GM12892 (cell line): Measurements from ENCODE around the gene FRAS1.

ENCODE experiments used
- POLR2A ChIP-seq: IDR thresholded peaks from 2 replicates; pipeline ENCODE4 v1.6.1; 2011; ENCODE audit warnings: low read depth, low read length, control low read depth
- POLR2AphosphoS5 ChIP-seq: IDR thresholded peaks from 2 replicates; pipeline ENCODE4 v1.6.1; 2011; ENCODE audit warnings: low read depth, low read length, control low read depth
- TAF1 ChIP-seq: IDR thresholded peaks from 2 replicates; pipeline ENCODE4 v1.6.1; 2011; ENCODE audit warnings: low read depth, mild to moderate bottlenecking, control low read depth, low read length, borderline replicate concordance

GRCh38 chr4:78162821-78163220, 105.7 kb downstream of the FRAS1 start:
- TF ChIP-seq POLR2A: no peak
- no peak for TF ChIP-seq POLR2AphosphoS5
- no peak for TF ChIP-seq TAF1
